H9 (cell line): ENCODE data around the gene LRRK1. TPM values are rescaled to one million over a fixed set of nuclear protein-coding genes. Genes with fewer than 3 reads are reported as not detected.

Experiments used
- DNase-seq: peaks from one replicate; pipeline ENCODE4 v3.0.0-alpha.2; 2017
- H2AFZ ChIP-seq: one replicate; pipeline ENCODE4 v1.6.1; 2013; ENCODE audit warnings: mild to moderate bottlenecking, low read length, control low read depth, moderate library complexity
- H2AK5ac ChIP-seq: 2 replicates; pipeline ENCODE4 v1.6.1; 2013; ENCODE audit warnings: low read length, control low read depth, mixed read lengths; ENCODE audit not compliant: insufficient read length
- H2BK120ac ChIP-seq: one replicate; pipeline ENCODE4 v1.6.1; 2013; ENCODE audit warnings: low read depth, mild to moderate bottlenecking, low read length, control low read depth, inconsistent platforms; ENCODE audit not compliant: poor library complexity, severe bottlenecking
- H2BK12ac ChIP-seq: 2 replicates; pipeline ENCODE4 v1.6.1; 2013; ENCODE audit warnings: low read length, control low read depth, mixed read lengths, low read depth; ENCODE audit not compliant: insufficient read length
- H2BK15ac ChIP-seq: 2 replicates; pipeline ENCODE4 v1.6.1; 2013; ENCODE audit warnings: low read depth, low read length, control low read depth
- H2BK20ac ChIP-seq: one replicate; pipeline ENCODE4 v1.6.1; 2013; ENCODE audit warnings: low read depth, mild to moderate bottlenecking, low read length, control low read depth, inconsistent platforms; ENCODE audit not compliant: poor library complexity, severe bottlenecking
- H2BK5ac ChIP-seq: 2 replicates; pipeline ENCODE4 v1.6.1; 2013; ENCODE audit warnings: low read length, control low read depth, mixed read lengths; ENCODE audit not compliant: insufficient read length
- H3K14ac ChIP-seq: 2 replicates; pipeline ENCODE4 v1.6.1; 2013; ENCODE audit warnings: low read length, control low read depth; ENCODE audit not compliant: insufficient read depth
- H3K18ac ChIP-seq: 2 replicates; pipeline ENCODE4 v1.6.1; 2013; ENCODE audit warnings: low read depth, mild to moderate bottlenecking, mixed read lengths, low read length, control low read depth; ENCODE audit not compliant: insufficient read length
- H3K23ac ChIP-seq: 2 replicates; pipeline ENCODE4 v1.6.1; 2013; ENCODE audit warnings: low read length, control low read depth, mixed read lengths, low read depth; ENCODE audit not compliant: insufficient read length
- H3K23me2 ChIP-seq: 2 replicates; pipeline ENCODE4 v1.6.1; 2013; ENCODE audit warnings: low read depth, mild to moderate bottlenecking, mixed read lengths, low read length, control low read depth; ENCODE audit not compliant: insufficient read length, poor library complexity, severe bottlenecking
- H3K27ac ChIP-seq: 2 replicates; pipeline ENCODE4 v1.5.1; 2013; ENCODE audit warnings: low read length, control low read depth, mixed read lengths, low read depth; ENCODE audit not compliant: insufficient read length
- H3K27me3 ChIP-seq: 2 replicates; pipeline ENCODE4 v1.6.1; 2013; ENCODE audit warnings: low read length, control low read depth, inconsistent platforms; ENCODE audit not compliant: insufficient read depth
- H3K4ac ChIP-seq: 2 replicates; pipeline ENCODE4 v1.6.1; 2013; ENCODE audit warnings: low read depth, mild to moderate bottlenecking, control low read depth, inconsistent platforms, low read length, moderate library complexity
- H3K4me1 ChIP-seq: 2 replicates; pipeline ENCODE4 v1.6.1; 2013; ENCODE audit warnings: low read length, control low read depth, inconsistent platforms; ENCODE audit not compliant: insufficient read depth
- H3K4me2 ChIP-seq: 2 replicates; pipeline ENCODE4 v1.6.1; 2013; ENCODE audit warnings: low read length, control low read depth, mixed read lengths; ENCODE audit not compliant: insufficient read length, insufficient read depth
- H3K56ac ChIP-seq: 2 replicates; pipeline ENCODE4 v1.6.1; 2013; ENCODE audit warnings: low read depth, mild to moderate bottlenecking, mixed read lengths, low read length, control low read depth; ENCODE audit not compliant: insufficient read length
- H3K79me1 ChIP-seq: 2 replicates; pipeline ENCODE4 v1.6.1; 2013; ENCODE audit warnings: low read depth, mild to moderate bottlenecking, moderate library complexity, low read length, control low read depth, inconsistent platforms; ENCODE audit not compliant: insufficient read depth, poor library complexity, severe bottlenecking
- H3K79me2 ChIP-seq: 2 replicates; pipeline ENCODE4 v1.6.1; 2013; ENCODE audit warnings: low read length, control low read depth, inconsistent platforms; ENCODE audit not compliant: insufficient read depth
- H3K9ac ChIP-seq: 2 replicates; pipeline ENCODE4 v1.6.1; 2013; ENCODE audit warnings: low read length, control low read depth, mixed read lengths; ENCODE audit not compliant: insufficient read length; ENCODE audit errors: extremely low read depth
- H3K9me3 ChIP-seq: one replicate; pipeline ENCODE4 v1.6.1; 2013; ENCODE audit warnings: low read depth, low read length, inconsistent platforms; ENCODE audit not compliant: control insufficient read depth
- H3T11ph ChIP-seq: one replicate; pipeline ENCODE4 v1.6.1; 2013; ENCODE audit warnings: mild to moderate bottlenecking, low read length, control low read depth, inconsistent platforms
- H4K20me1 ChIP-seq: one replicate; pipeline ENCODE4 v1.6.1; 2013; ENCODE audit not compliant: control insufficient read depth, insufficient read length, insufficient read depth
- H4K5ac ChIP-seq: 2 replicates; pipeline ENCODE4 v1.6.1; 2013; ENCODE audit warnings: low read depth, mild to moderate bottlenecking, mixed read lengths, low read length, control low read depth; ENCODE audit not compliant: insufficient read length
- H4K8ac ChIP-seq: replicated peaks from 2 replicates; pipeline ENCODE4 v1.6.1; 2013; ENCODE audit warnings: low read length, control low read depth, mixed read lengths, low read depth; ENCODE audit not compliant: insufficient read length
- H4K91ac ChIP-seq: 2 replicates; pipeline ENCODE4 v1.6.1; 2013; ENCODE audit warnings: low read depth, mild to moderate bottlenecking, moderate library complexity, mixed read lengths, low read length, control low read depth; ENCODE audit not compliant: insufficient read length
- H3K27ac Mint-ChIP-seq, 3 experiments: 2 replicates in 2 of 3; 3 replicates in 1 of 3; pipeline ENCODE4 v1.8.0; 2020 to 2021; ENCODE audit warnings: mixed read lengths in 3 of 3, mild to moderate bottlenecking in 1 of 3, moderate library complexity in 1 of 3
- H3K27me3 Mint-ChIP-seq: 2 replicates; pipeline ENCODE4 v1.8.0; 2021; ENCODE audit warnings: low read depth, mild to moderate bottlenecking, moderate library complexity, mixed read lengths
- H3K36me3 Mint-ChIP-seq, 3 experiments: 2 replicates in 2 of 3; 3 replicates in 1 of 3; pipeline ENCODE4 v1.8.0; 2020 to 2021; ENCODE audit warnings: low read depth in 3 of 3, mixed read lengths in 3 of 3; ENCODE audit not compliant: insufficient read depth in 1 of 3
- H3K4me1 Mint-ChIP-seq, 2 experiments: 2 replicates each; pipeline ENCODE4 v1.8.0; 2020; ENCODE audit warnings: mixed read lengths in 2 of 2
- H3K4me3 Mint-ChIP-seq, 2 experiments: 2 replicates in 1 of 2; 3 replicates in 1 of 2; pipeline ENCODE4 v1.8.0; 2020 to 2021; ENCODE audit warnings: mild to moderate bottlenecking in 2 of 2, mixed read lengths in 2 of 2, moderate library complexity in 1 of 2
- H3K9me3 Mint-ChIP-seq, 2 experiments: 2 replicates in 1 of 2; 3 replicates in 1 of 2; pipeline ENCODE4 v1.8.0; 2020; ENCODE audit warnings: mild to moderate bottlenecking in 2 of 2, mixed read lengths in 2 of 2, moderate library complexity in 1 of 2
- WGBS: extraction: QIAGEN DNeasy Blood & Tissue Kit; methylation state at CpG from one replicate; pipeline ENCODE4 v1.1.7; 2013; ENCODE audit warnings: missing lambda C conversion rate, low lambda C conversion rate, mixed read lengths; ENCODE audit not compliant: insufficient read length; ENCODE audit errors: extremely low coverage; 5-methylcytosine and 5-hydroxymethylcytosine counted together
- total RNA-seq: library from RNA; stranded (reverse); gene quantifications from 2 replicates; pipeline ENCODE4 v1.2.1, GENCODE V29; 2021
- TF ChIP-seq, protein P1 (sequence below): fragments of 200-600 bp; sonication (generic); conservative IDR thresholded peaks from 3 replicates; pipeline ENCODE4 v1.8.0; 2021; ENCODE audit warnings: antibody characterized with exemption, mild to moderate bottlenecking

The LRRK1 gene
- total RNA-seq, 1 experiment from 2014 or later: 4.0 TPM

DNA sequence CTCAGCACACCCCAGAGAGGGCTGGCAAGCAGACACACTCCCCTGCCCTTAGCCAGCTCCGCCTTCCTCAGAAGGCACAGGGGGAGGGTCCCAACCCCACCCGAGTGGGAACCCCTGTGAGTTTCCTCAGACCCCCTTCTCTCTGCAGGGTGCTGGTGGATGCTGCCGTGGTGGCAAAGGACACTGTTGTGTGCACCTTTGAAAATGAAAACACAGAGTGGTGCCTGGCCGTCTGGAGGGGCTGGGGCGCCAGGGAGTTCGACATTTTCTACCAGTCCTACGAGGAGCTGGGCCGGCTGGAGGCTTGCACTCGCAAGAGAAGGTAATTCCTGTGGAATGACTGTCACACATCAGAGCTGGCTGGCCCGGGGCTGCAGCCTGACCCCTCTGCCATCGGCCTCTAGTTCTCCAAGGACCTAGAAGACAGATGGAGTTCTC, 149.4 kb downstream of the LRRK1 start:
- no peaks in the 10 kb centered on the region for H3K79me1 ChIP-seq
- peak overlapping the region; percentile 80 for H3K27ac ChIP-seq
- TF ChIP-seq, protein P1, sequence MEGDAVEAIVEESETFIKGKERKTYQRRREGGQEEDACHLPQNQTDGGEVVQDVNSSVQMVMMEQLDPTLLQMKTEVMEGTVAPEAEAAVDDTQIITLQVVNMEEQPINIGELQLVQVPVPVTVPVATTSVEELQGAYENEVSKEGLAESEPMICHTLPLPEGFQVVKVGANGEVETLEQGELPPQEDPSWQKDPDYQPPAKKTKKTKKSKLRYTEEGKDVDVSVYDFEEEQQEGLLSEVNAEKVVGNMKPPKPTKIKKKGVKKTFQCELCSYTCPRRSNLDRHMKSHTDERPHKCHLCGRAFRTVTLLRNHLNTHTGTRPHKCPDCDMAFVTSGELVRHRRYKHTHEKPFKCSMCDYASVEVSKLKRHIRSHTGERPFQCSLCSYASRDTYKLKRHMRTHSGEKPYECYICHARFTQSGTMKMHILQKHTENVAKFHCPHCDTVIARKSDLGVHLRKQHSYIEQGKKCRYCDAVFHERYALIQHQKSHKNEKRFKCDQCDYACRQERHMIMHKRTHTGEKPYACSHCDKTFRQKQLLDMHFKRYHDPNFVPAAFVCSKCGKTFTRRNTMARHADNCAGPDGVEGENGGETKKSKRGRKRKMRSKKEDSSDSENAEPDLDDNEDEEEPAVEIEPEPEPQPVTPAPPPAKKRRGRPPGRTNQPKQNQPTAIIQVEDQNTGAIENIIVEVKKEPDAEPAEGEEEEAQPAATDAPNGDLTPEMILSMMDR: no peak
- peak overlapping the region; percentile 91 for H3K18ac ChIP-seq
- H3T11ph ChIP-seq: no peak overlapping the region
- H3K9me3 Mint-ChIP-seq: peaks cover 14 to 26% of the 10 kb centered on the region in 2 experiments
- H3K4ac ChIP-seq: peak overlapping the region; percentile 80
- peaks cover 4% of the 10 kb centered on the region for H3K23me2 ChIP-seq
- H3K27ac Mint-ChIP-seq: peak overlapping the region; percentile 96 to 98 (median 97)
- no peaks in the 10 kb centered on the region for H3K79me2 ChIP-seq
- H3K9ac ChIP-seq: no peak overlapping the region
- H3K4me1 ChIP-seq: peaks cover 20% of the 10 kb centered on the region
- H4K8ac ChIP-seq: no peak overlapping the region
- H2BK120ac ChIP-seq: peak overlapping the region; percentile 75
- peak overlapping the region; percentile 90; the same call in 1 of the 2 replicates for H2BK15ac ChIP-seq
- H3K4me2 ChIP-seq: no peak overlapping the region
- H3K4me1 Mint-ChIP-seq: peaks cover 68 to 71% of the 10 kb centered on the region in 2 experiments
- DNase-seq: no peak
- peaks cover 5% of the 10 kb centered on the region for H3K27me3 Mint-ChIP-seq
- H3K23ac ChIP-seq: no peak overlapping the region
- peak overlapping the region; percentile 34 for H4K5ac ChIP-seq
- peak overlapping the region; percentile 42 for H2AK5ac ChIP-seq
- peak overlapping the region; percentile 75 for H4K91ac ChIP-seq
- H3K56ac ChIP-seq: no peak overlapping the region
- peaks cover 7 to 16% (median 13%) of the 10 kb centered on the region in 3 experiments for H3K36me3 Mint-ChIP-seq
- H2BK20ac ChIP-seq: peak overlapping the region; percentile 65
- peak overlapping the region; percentile 2 for H2BK12ac ChIP-seq
- no peaks in the 10 kb centered on the region for H3K27me3 ChIP-seq
- H3K9me3 ChIP-seq: no peaks in the 10 kb centered on the region
- H2BK5ac ChIP-seq: peak overlapping the region; percentile 62
- H2AFZ ChIP-seq: no peak overlapping the region
- no CpG with 5 or more reads among the region's 11 CpGs for WGBS
- H4K20me1 ChIP-seq: no peaks in the 10 kb centered on the region
- H3K4me3 Mint-ChIP-seq: peak overlapping the region in 1 of 2 experiments; percentile 71; a peak in 3 of 5 replicates
- H3K14ac ChIP-seq: peak overlapping the region; percentile 89
